Right lobe of liver (tissue), 4 donors: ENCODE results near the gene MACROD2.

Experiments
- POLR2A ChIP-seq: fragments of 450-650 bp; IDR thresholded peaks from one replicate; pipeline ENCODE4 v1.6.1; 2017; ENCODE audit warnings: antibody characterized with exemption, mild to moderate bottlenecking
- TF ChIP-seq, protein P1 (sequence below), 4 donors: fragments of 200-600 bp in 3 of 4; fragments of 450-650 bp in 1 of 4; IDR thresholded peaks; one replicate each; pipeline versions ENCODE4 v1.5.1 to v1.8.0; 2016 to 2022; ENCODE audit warnings: antibody characterized with exemption in 4 of 4, mild to moderate bottlenecking in 2 of 4
- donor health status: DM: no; HTN: no; CAD: no.
- donor health status: DM: no; HTN: no; CAD: no.
- donor health status: DM: no; HTN: yes; CAD: no.

DNA sequence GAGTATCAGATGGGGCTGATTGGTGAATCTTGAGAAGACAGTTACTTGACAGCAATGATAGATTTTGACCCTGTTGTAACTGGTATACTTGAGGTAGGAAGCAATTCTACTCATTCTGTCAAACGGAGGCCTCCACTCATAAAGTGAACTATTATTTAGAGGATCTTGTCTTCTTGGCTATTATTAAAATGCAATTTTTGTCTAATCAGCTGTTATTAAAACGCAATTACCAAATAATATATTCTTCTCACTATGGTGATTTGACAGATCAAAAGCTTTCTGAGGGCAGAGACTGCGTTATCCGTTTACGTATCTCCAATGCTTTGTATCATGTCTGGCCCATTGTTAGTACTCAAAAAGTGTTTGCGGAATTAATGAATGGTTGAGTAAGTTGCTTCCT lies 120.7 kb downstream of the MACROD2 start:
- TF ChIP-seq, protein P1, sequence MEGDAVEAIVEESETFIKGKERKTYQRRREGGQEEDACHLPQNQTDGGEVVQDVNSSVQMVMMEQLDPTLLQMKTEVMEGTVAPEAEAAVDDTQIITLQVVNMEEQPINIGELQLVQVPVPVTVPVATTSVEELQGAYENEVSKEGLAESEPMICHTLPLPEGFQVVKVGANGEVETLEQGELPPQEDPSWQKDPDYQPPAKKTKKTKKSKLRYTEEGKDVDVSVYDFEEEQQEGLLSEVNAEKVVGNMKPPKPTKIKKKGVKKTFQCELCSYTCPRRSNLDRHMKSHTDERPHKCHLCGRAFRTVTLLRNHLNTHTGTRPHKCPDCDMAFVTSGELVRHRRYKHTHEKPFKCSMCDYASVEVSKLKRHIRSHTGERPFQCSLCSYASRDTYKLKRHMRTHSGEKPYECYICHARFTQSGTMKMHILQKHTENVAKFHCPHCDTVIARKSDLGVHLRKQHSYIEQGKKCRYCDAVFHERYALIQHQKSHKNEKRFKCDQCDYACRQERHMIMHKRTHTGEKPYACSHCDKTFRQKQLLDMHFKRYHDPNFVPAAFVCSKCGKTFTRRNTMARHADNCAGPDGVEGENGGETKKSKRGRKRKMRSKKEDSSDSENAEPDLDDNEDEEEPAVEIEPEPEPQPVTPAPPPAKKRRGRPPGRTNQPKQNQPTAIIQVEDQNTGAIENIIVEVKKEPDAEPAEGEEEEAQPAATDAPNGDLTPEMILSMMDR (IDR thresholded peaks at IDR 0.05): no peak
- no peak for TF ChIP-seq POLR2A
